KMS-11 (cell line): ENCODE data around the gene WNT5A.
A peak's percentile ranks its signal among the peaks of the same experiment; 100 is the strongest.

ENCODE experiments used
- H2AFZ ChIP-seq: fragments of 200-600 bp; sonication (generic); 2 replicates; pipeline ENCODE4 v1.6.1; 2016; ENCODE audit warnings: antibody characterized with exemption, mixed run types, low read depth
- H3K27ac ChIP-seq: fragments of 200-600 bp; sonication (generic); 2 replicates; pipeline ENCODE4 v1.6.1; 2016; ENCODE audit warnings: mild to moderate bottlenecking, mixed run types
- H3K27me3 ChIP-seq: fragments of 200-600 bp; sonication (generic); 2 replicates; pipeline ENCODE4 v1.6.1; 2017; ENCODE audit warnings: mild to moderate bottlenecking, low read depth, mixed run types, moderate library complexity; ENCODE audit not compliant: insufficient read depth
- H3K36me3 ChIP-seq: fragments of 200-600 bp; sonication (generic); 2 replicates; pipeline ENCODE4 v1.6.1; 2017; ENCODE audit warnings: mild to moderate bottlenecking, mixed run types; ENCODE audit not compliant: insufficient read depth
- H3K4me1 ChIP-seq: fragments of 200-600 bp; sonication (generic); 2 replicates; pipeline ENCODE4 v1.6.1; 2016; ENCODE audit warnings: mild to moderate bottlenecking, low read depth, mixed run types; ENCODE audit not compliant: poor library complexity, severe bottlenecking
- H3K4me2 ChIP-seq: fragments of 200-600 bp; sonication (generic); 2 replicates; pipeline ENCODE4 v1.7.0; 2016; ENCODE audit warnings: mild to moderate bottlenecking, mixed run types
- H3K4me3 ChIP-seq: fragments of 200-600 bp; sonication (generic); IDR thresholded peaks from 2 replicates; pipeline ENCODE4 v1.6.1; 2017; ENCODE audit warnings: low read depth, low read length, mixed read lengths; ENCODE audit not compliant: insufficient read depth
- H3K79me2 ChIP-seq: fragments of 200-600 bp; sonication (generic); 2 replicates; pipeline ENCODE4 v1.6.1; 2016; ENCODE audit warnings: low read depth, mixed run types; ENCODE audit not compliant: insufficient read depth
- H3K9ac ChIP-seq: fragments of 200-600 bp; sonication (generic); 2 replicates; pipeline ENCODE4 v1.6.1; 2016; ENCODE audit warnings: mild to moderate bottlenecking, mixed run types
- H4K20me1 ChIP-seq: fragments of 200-600 bp; sonication (generic); 2 replicates; pipeline ENCODE4 v1.6.1; 2016; ENCODE audit warnings: mild to moderate bottlenecking, mixed run types; ENCODE audit not compliant: insufficient read depth
- CTCF ChIP-seq: fragments of 200-600 bp; sonication (generic); conservative IDR thresholded peaks from 2 replicates; pipeline ENCODE4 v1.6.1; 2017; ENCODE audit warnings: low read depth, mild to moderate bottlenecking, antibody characterized with exemption, low read length, moderate library complexity, mixed read lengths

Gene WNT5A

GRCh38 chr3:55486101-55486856, 827 bp downstream of the WNT5A start:
- Histone ChIP-seq H3K9ac (peak overlapping the region; percentile 49; the same call in 1 of the 2 replicates), H2AFZ (peak overlapping the region; percentile 81; the same call in 1 of the 2 replicates), H3K27me3 (no peaks in the 10 kb centered on the region), H3K79me2 (no peaks in the 10 kb centered on the region), H3K36me3 (no peaks in the 10 kb centered on the region), H4K20me1 (no peaks in the 10 kb centered on the region), H3K4me3 (peak overlapping the region; percentile 43), H3K4me2 (peak overlapping the region; percentile 69), H3K27ac (peak overlapping the region; percentile 50; the same call in 1 of the 2 replicates), H3K4me1 (peaks cover 17% of the 10 kb centered on the region)
- TF ChIP-seq CTCF, result no peak

GRCh38 chr3:55484801-55485791, 2.0 kb downstream of the WNT5A start:
- peak overlapping the region; percentile 82; the same call in 1 of the 2 replicates for H2AFZ ChIP-seq
- peaks cover 8% of the 10 kb centered on the region for H3K4me1 ChIP-seq
- H3K9ac ChIP-seq, result peak overlapping the region; percentile 49; the same call in 1 of the 2 replicates
- no peaks in the 10 kb centered on the region for H3K27me3 ChIP-seq
- H3K79me2 ChIP-seq, result no peaks in the 10 kb centered on the region
- no peak overlapping the region for H3K4me3 ChIP-seq
- peak overlapping the region; percentile 50; the same call in 1 of the 2 replicates for H3K27ac ChIP-seq
- H3K36me3 ChIP-seq, result no peaks in the 10 kb centered on the region
- H4K20me1 ChIP-seq, result no peaks in the 10 kb centered on the region
- 0 out of 2 replicates have a peak, but pooled peaks have one; percentile 28 for TF ChIP-seq CTCF
- H3K4me2 ChIP-seq, result peak overlapping the region; percentile 69

- Histone ChIP-seq H3K4me2 (no peak overlapping the region; the same call in 1 of the 2 replicates), H2AFZ (no peak overlapping the region), H3K9ac (no peak overlapping the region), H4K20me1 (no peaks in the 10 kb centered on the region), H3K27me3 (no peaks in the 10 kb centered on the region), H3K79me2 (no peaks in the 10 kb centered on the region), H3K36me3 (no peaks in the 10 kb centered on the region), H3K27ac (no peak overlapping the region), H3K4me1 (no peaks in the 10 kb centered on the region), H3K4me3 (no peak overlapping the region)
- no peak for TF ChIP-seq CTCF
These were observed 2.9 kb downstream of the WNT5A start for GRCh38 chr3:55484191-55484689.

GRCh38 chr3:55483196-55484095, 3.7 kb downstream of the WNT5A start:
- Histone ChIP-seq H3K79me2 (no peaks in the 10 kb centered on the region), H3K9ac (no peak overlapping the region), H3K36me3 (no peaks in the 10 kb centered on the region), H3K4me3 (no peak overlapping the region), H3K27ac (no peak overlapping the region), H3K4me2 (no peak overlapping the region), H3K4me1 (no peaks in the 10 kb centered on the region), H4K20me1 (no peaks in the 10 kb centered on the region), H3K27me3 (no peaks in the 10 kb centered on the region), H2AFZ (no peak overlapping the region)
- no peak for TF ChIP-seq CTCF
